GM21515 (cell line): ENCODE measurements around the gene PLCG2.
"Not testable (repeated sequence)": the region's sequence is repeated elsewhere in the genome, so short reads cannot be mapped to it uniquely, and the experiment has no call there.

Source experiments
- ATAC-seq: cut with Tn5 transposase; IDR thresholded peaks from one replicate; pipeline ENCODE4 v1.9.1; 2021; ENCODE audit not compliant: unreplicated experiment

The PLCG2 gene

DNA sequence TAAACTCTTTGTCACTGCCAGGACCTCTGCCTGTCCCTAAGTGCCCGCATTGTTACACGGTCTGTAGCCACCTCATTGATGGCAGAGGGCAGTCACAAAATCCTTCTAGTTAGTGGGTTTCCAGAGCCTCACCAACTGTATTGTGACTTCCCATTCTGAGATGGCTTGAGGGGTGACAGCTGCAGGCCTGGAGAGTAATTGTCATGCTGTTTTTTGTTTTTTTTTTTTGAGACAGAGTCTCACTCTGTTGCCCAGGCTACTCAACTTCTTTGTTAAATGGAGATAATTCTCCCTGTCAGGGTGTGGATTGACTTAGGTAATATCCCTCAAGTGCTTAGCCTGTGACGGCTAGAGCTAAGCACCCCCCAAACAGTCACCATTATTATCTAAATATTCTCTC is 154.3 kb downstream of the PLCG2 start:
- no peak for ATAC-seq

DNA sequence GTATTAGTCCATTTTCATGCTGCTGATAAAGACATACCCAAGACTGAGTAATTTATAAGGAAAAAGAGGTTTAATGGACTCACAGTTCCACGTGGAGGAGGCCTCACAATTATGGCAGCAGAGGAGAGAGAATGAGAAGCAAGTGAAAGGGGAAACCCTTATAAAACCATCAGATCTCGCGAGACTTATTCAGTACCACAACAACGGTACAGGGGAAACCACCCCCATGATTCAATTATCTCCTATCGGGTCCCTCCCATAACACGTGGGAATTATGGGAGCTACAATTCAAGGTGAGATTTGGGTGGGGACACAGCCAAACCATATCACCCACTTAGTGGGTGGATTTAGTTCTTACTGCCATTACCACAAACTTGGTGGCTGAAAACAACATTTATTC is 155.6 kb downstream of the PLCG2 start:
- ATAC-seq, result not testable (repeated sequence)

DNA sequence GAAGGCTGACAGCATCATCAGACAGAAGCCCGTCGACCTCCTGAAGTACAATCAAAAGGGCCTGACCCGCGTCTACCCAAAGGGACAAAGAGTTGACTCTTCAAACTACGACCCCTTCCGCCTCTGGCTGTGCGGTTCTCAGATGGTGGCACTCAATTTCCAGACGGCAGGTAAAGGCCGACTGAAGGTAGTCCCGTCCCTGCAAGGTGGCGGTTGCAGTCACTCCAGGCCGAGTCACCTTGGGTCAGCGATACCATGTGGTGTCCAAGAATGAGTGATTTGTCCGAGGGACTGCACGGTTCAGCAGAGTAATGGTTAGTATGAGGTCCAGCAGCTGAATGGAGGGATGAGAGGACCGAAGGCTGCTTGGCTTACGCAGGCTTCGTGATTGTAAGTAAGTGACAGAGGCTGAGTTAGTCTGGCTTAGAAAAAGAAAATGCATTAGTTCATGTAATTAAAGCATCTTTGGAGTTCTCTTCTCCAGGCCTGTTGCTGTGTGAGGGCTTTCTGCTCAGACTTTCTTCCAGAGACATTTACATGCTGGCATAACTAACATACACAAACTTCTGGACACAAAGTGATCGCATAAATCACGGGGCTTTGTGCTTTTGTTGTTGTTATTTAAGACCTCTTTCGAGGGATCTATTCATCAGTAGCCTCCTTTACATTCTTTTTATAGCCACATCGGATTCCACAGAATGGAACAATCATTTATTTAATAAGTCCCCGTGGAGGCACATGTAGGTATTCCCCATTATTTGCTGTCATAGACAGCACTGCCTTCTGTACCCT is 157.3 kb downstream of the PLCG2 start:
- ATAC-seq, result no peak

DNA sequence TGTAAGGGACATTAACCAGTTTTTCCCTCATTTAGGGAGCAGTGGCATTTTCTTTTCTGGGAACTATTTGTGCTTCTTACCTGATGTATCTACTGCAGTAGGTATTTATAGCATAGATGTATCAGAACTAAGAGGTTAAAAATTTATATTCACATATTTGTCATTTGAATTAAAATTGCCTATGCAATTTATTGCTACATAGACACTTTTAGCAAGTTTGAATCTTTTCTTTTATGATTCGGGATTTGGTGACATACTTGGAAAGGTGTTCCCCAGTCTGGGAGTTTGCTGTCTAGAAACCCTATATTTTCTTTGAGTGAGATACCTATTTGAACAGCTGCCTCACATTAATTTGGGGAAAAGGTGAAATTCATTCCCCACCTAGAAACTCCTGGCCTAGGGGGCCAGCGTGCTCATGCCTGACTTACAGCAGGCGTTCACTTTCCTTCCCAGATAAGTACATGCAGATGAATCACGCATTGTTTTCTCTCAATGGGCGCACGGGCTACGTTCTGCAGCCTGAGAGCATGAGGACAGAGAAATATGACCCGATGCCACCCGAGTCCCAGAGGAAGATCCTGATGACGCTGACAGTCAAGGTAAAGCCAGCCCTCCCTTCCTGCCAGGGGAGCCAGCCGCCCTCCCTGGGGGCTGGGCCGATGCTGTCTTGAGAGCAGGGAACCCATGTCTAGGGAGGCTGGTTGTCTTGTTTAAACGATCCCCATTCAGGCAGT is 158.4 kb downstream of the PLCG2 start:
- no peak for ATAC-seq

DNA sequence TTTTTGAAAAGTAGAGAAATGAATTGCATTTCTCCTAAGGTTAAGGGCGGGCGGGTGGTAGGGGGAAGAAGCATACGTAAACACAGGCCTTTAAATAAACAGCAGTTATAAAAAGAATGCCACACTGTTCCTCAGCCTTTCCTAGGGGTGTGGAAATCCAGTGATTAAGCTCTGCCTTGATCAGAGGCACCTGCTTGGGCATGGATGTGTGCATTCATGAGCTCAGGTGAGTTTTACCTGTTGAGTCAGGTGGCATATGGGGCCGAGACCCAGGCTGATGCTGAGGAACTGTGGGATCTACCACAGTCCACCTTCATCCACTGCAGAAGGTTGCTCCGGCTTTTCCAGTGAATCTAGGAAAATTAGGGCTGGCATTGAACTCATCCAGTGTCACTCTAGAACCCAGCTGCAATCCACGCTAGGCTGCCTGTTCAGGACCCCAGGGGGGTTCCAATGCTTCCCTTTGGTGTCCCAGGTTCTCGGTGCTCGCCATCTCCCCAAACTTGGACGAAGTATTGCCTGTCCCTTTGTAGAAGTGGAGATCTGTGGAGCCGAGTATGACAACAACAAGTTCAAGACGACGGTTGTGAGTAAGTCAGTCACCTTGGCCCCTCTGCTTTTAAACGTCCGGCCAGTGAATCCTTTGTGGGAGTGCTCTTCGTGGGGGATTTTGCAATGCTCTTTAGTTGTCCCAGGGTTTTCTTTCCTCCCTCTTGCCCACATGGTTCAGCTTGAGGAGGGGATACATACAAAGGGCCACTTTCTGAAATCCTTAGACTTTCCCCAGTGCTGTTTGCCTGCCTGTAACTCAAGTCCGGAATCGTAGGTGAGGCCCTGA is 159.5 kb downstream of the PLCG2 start:
- ATAC-seq, result no peak

DNA sequence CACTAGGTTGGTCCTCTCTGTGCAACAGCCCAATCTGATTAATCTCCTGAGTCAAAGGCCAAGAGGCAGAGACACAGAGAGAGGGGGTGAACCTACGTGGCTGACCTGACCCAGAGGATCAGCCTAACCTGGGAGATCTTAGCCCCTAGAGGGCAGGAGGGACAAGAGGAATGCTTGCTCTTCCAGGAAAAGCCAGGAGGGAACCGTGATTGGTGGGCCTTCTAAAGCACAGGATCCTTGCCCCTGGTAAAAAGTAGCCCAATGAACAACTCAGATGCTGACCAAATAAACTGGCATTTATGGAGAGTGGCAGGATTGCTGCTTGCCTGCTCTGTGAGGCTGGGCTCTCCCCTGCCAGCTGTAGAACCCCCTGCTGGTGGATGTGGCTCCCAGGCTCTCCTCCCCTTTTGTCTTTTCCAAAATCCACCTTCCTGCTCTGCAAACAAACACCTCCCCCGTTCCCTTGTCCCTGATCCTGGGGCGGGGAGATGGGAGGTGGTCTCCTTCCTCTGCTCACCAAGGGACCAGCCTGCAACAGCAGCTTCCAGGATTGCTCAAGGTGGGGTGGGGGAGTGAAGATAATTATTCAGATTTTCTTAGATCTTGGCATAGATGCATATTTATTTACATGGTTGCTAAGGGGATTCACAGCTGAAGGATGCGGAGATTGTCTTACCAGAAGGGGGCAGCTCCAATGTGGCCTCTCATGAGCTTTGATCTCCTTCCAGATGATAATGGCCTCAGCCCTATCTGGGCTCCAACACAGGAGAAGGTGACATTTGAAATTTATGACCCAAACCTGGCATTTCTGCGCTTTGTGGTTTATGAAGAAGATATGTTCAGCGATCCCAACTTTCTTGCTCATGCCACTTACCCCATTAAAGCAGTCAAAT is 160.3 kb downstream of the PLCG2 start:
- no peak for ATAC-seq

DNA sequence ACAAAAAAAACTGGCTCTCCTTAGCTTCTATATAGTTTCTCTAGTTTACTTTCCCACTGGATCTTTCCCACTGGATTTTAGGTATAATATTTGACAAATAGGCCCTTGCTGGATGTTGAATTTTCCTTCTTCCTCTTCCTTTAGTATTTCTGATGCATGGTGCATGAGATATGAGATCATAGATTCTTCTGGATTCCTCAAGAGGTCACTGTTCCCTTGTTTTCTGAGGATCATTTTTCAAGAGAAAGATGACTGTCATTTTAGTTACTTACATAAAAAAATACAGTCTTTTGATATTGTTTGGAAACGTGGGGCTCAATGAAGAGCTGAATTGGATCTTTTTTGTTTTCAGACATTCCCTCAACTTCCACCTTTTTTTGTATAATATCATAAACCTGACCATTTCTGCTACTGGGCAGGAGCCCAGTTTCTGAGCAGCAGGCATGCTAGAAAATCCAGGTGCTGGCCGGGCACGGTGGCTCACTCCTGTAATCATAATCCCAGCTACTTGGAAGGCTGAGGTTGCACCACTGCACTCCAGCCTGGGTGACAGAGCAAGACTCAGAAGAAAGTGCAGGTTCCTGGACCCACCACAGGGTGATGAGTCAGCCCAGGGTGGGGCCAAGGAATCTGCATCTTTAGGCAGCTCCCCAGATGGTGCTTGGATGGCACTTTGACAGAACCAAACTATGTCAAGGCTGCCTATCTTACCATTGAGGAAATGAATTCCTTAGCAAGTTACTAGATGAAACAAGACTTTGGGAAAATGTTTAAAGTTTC is 161.9 kb downstream of the PLCG2 start:
- ATAC-seq, result no peak

DNA sequence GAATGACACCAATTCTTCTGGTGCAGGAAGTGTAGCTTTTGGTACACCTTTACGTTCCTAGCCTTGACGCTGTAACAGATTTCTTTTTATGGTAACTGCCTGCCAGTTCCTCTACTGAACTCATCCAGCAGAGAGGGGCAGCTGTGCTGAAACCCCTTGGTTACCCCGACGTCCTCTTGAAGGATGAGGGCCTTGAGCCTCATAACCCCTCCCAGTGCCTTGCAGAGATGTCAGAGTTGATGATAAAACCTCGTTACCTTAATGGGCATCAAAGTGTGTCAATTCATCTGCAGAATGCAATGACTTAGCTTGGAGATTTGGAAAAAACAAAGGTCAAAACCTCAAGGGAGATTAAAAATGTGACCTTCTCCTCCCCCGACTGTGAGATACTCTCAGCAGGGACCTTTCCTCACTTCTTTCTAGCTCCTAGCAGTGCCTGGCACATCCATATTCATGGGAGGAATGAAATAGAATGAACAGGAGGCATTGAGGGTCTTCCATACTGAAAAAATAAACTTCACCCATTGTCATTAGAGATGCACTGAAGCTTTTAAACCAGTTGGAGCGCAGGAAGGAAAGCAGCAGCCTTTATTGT is 163.0 kb downstream of the PLCG2 start:
- ATAC-seq, result no peak

DNA sequence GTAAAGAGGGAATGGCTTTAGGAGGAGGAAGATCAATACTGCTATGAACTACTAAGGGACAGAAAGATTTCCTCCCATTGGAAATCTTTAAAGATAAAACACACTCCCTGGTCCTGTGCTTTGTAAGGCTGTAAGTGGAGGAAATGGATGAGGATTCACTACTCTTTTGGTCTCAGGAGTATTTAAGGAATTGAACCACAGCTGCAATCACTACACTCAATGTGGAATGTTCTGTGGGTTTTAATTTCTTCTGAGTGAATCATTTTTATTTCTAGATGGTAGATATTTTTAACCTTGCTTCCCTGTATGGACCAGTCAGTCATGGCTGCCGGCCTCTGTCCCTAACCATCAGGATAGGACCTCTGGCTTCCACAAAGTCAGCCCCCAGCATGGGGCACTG is 166.6 kb downstream of the PLCG2 start:
- no peak for ATAC-seq

DNA sequence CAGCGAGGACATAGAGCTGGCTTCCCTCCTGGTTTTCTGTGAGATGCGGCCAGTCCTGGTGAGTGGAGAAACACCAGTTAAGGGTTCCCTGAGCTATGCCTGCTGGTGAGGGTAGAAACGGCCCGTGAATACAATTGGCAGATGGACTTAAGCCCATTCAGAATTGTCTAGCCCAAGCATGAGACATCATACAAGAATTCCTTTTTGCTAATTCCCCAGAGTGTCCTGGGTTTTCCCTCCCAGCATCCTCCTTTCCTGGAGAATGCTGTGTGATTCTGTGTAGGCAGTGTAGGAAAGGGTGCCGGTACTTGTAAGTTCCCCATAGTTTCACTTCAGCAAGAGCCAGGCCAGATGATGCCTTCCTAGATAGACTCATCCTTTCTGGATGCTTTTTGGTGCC is 167.1 kb downstream of the PLCG2 start:
- ATAC-seq, result no peak

DNA sequence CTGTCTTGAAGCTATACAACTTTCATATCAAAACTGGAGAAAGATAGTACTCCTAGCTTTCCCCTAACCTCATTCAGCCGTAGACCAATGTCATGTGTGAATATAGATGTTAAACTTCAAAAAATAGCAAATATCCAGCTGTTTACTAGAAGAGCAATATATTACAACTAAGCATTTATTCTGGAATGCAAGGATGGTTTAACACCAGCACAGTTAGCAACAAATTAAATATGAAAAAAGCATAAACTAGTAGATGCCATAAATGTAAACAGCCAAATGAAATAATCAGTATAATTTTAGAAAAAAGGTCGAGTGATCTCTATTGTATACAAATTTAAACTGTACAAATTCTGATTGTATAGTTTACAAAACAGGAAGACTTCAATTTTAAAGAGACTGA is 172.5 kb downstream of the PLCG2 start:
- ATAC-seq, result no peak

DNA sequence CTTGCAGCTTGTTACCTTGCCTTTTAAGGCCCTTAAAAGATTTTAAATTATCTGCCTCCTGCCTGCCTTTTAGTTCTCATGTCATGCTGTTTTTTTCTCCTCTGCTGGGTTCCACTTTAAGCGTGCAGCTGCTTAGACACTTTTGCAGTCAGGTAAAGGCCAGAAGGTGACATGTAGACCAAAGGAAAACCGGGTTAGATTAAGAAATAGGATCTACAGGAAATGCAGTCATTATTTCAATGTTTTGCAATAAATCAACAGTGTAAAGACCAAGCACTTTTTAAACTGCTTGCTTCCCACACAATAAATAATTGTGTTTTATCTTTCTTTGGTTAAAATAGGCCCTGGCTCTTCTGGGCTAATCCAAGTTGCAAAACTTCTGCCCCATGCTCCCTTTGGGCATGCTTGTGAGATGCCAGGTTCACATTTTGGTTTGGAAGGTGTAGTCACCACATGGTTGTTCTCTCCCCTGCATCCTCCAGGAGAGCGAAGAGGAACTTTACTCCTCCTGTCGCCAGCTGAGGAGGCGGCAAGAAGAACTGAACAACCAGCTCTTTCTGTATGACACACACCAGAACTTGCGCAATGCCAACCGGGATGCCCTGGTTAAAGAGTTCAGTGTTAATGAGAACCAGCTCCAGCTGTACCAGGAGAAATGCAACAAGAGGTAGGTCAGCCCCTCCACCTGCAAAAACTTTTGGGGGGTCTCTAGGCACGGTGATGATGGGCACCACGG is 177.3 kb downstream of the PLCG2 start:
- ATAC-seq, result no peak

DNA sequence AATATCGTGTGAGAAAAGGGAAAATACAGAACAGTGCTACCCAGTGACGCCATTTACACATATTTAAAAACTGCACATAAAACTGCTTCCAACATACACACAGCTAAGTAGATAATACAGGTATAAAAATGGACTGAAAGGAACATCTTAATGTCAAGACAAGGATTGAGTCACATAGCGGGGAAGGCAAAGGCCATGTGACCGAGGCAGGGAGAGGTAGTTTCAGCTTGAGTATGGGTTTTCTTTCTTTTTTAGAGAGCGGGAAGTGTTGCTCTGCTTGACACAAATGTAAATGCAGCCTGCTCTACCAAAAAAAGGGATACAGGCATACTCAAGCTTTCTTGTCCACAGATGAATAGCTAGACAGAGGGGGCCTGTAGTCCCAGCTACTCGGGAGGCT is 185.7 kb downstream of the PLCG2 start:
- no peak for ATAC-seq

DNA sequence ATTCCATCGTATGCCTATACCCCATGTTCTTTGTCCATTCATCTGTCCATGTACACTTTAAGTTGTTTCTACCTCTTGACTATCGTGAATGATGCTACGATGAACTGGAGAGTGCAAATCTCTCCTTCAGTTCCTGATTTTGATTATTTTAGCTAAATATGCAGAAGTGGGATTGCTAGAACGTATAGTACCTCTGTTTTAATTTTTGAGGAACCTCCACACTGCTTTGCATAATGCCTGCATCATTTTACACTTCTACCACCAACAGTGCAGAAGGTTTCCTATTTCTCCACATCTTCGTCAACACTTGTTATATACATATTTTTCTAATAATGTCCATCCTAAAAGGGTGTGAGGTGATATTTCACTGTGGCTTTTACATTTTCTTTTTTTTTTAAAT is 188.3 kb downstream of the PLCG2 start:
- ATAC-seq, result no peak

DNA sequence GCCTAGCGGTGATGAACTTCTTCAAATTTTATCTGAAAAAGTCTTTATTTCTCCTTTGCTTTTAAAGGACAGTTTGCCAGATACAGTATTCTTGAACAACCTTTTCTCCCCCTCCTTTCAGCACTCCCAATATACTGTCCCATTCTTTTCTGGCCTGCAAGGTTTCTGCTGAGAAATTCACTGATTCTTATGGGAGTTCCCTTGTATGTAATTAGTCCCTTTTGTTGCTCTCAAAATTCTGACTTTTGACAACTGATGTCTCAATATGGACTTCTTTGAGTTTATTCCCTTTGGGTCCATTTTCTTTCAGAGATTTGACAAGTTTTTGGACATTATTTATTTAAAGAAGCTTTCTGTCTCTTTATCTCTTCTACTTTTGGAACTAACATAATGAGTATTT is 192.8 kb downstream of the PLCG2 start:
- ATAC-seq, result no peak

DNA sequence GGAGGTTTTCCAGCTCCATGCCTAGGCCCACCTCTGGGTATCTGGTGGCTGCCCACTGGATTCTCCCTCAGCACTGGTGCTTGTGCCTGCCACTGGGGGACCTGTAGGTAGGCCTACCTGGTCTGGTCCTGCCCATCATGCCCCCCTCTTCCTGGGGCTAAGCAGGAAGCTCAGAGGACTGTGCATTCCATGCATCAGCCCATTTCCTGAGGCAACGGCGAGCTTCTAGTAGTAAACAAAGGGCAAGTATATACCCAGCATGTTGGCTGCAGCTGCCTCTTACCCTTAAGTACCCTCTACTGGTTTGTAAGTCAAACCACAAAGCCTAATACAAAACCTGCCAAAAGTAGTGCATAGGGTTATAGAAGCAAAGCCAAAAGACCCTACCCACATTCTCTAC is 194.6 kb downstream of the PLCG2 start:
- no peak for ATAC-seq

DNA sequence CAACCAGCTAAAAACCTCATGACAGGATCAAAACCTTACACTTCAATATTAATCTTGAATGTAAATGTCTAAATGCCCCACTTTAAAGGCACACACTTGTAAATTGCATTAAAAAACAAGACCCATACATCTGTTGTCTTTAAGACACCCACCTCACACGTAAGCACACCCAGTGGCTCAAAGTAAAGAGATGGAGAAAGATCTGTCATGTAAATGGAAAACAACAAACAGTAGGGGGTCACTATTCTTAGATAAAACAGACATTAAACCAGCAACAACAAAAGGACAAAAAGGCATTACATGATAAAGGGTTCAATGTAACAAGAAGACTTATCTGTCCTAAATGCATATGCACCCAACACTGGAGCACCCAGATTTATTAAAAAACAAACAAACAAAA is 196.5 kb downstream of the PLCG2 start:
- ATAC-seq, result no peak

DNA sequence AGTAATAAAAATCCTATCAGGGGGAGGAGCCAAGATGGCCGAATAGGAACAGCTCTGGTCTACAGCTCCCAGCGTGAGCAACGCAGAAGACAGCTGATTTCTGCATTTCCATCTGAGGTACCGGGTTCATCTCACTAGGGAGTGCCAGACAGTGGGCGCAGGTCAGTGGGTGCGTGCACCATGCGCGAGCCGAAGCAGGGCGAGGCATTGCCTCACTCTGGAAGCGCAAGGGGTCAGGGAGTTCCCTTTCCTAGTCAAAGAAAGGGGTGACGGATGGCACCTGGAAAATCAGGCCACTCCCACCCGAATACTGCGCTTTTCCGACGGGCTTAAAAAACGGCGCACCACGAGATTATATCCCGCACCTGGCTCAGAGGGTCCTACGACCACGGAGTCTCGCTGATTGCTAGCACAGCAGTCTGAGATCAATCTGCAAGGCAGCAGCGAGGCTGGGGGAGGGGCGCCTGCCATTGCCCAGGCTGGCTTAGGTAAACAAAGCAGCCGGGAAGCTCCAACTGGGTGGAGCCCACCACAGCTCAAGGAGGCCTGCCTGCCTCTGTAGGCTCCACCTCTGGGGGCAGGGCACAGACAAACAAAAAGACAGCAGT is 198.3 kb downstream of the PLCG2 start:
- not testable (repeated sequence) for ATAC-seq
